HEK293 (cell line): Measurements from ENCODE around the gene EDEM1.

Experiments
- TCF7L2 ChIP-seq: IDR thresholded peaks from 2 replicates; pipeline ENCODE4 v1.6.1; 2011; ENCODE audit warnings: low read depth, mild to moderate bottlenecking, inconsistent platforms, low read length, moderate library complexity, borderline replicate concordance
- ZFP3 ChIP-seq: fragments of 450-650 bp; formaldehyde crosslinking; IDR thresholded peaks from 2 replicates; pipeline ENCODE4 v1.5.1; 2016; ENCODE audit warnings: low read depth, missing biosample characterization, missing genetic modification characterization
- ZNF121 ChIP-seq: fragments of 450-650 bp; formaldehyde crosslinking; IDR thresholded peaks from 2 replicates; pipeline ENCODE4 v1.5.1; 2016; ENCODE audit warnings: missing biosample characterization, missing genetic modification characterization
- ZNF274 ChIP-seq, 2 experiments: fragments of 200-500 bp in 1 of 2; fragments of 450-650 bp in 1 of 2; sonication (Bioruptor generic) in 1 of 2; formaldehyde crosslinking in 1 of 2; IDR thresholded peaks; 2 replicates each; pipeline versions ENCODE4 v1.5.1 to v1.6.1; 2014 to 2016; ENCODE audit warnings: borderline replicate concordance in 1 of 2, inconsistent platforms in 1 of 2, low read length in 1 of 2, missing biosample characterization in 1 of 2, missing genetic modification characterization in 1 of 2
- ZNF558 ChIP-seq: fragments of 450-650 bp; formaldehyde crosslinking; IDR thresholded peaks from 2 replicates; pipeline ENCODE4 v1.5.1; 2016; ENCODE audit warnings: missing biosample characterization, missing genetic modification characterization
- ZNF658 ChIP-seq: fragments of 450-650 bp; formaldehyde crosslinking; IDR thresholded peaks from 2 replicates; pipeline ENCODE4; 2016; ENCODE audit warnings: missing biosample characterization, missing genetic modification characterization
- ZNF660 ChIP-seq: fragments of 450-650 bp; IDR thresholded peaks from 2 replicates; pipeline ENCODE4 v1.5.1; 2018; ENCODE audit warnings: missing biosample characterization, mild to moderate bottlenecking, missing genetic modification characterization
- ZNF843 ChIP-seq: fragments of 450-650 bp; formaldehyde crosslinking; IDR thresholded peaks from 2 replicates; pipeline ENCODE4 v1.5.1; 2016; ENCODE audit warnings: missing biosample characterization, missing genetic modification characterization
- ZSCAN30 ChIP-seq: fragments of 450-650 bp; IDR thresholded peaks from 2 replicates; pipeline ENCODE4 v1.5.1; 2018; ENCODE audit warnings: missing biosample characterization, mild to moderate bottlenecking, missing genetic modification characterization, moderate library complexity
- TF ChIP-seq, protein P1 (sequence below): fragments of 450-650 bp; formaldehyde crosslinking; IDR thresholded peaks from 2 replicates; pipeline ENCODE4 v1.5.1; 2016; ENCODE audit warnings: missing biosample characterization, missing genetic modification characterization
- TF ChIP-seq, protein P2 (sequence below): fragments of 450-650 bp; formaldehyde crosslinking; IDR thresholded peaks from 2 replicates; pipeline ENCODE4 v1.5.1; 2016; ENCODE audit warnings: missing biosample characterization, missing genetic modification characterization

DNA sequence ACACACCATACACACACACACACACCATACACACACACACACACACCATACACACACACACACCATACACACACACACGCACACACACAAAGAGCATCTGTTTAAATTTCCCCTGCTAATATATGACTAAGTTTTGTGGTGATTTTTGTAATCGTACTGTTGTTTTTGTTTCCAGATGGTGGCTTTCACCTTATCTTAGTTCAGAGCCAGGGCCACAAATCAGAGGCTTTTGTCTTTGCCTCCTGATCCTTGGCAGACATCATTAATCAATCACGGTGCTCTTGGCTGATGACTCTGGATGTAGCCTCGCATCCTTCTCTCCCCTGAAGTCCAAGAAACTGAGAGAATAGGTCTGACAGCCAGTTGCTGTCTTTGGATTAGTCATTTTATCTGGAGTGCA lies 52.1 kb downstream of the EDEM1 start:
- TF ChIP-seq, protein P1, sequence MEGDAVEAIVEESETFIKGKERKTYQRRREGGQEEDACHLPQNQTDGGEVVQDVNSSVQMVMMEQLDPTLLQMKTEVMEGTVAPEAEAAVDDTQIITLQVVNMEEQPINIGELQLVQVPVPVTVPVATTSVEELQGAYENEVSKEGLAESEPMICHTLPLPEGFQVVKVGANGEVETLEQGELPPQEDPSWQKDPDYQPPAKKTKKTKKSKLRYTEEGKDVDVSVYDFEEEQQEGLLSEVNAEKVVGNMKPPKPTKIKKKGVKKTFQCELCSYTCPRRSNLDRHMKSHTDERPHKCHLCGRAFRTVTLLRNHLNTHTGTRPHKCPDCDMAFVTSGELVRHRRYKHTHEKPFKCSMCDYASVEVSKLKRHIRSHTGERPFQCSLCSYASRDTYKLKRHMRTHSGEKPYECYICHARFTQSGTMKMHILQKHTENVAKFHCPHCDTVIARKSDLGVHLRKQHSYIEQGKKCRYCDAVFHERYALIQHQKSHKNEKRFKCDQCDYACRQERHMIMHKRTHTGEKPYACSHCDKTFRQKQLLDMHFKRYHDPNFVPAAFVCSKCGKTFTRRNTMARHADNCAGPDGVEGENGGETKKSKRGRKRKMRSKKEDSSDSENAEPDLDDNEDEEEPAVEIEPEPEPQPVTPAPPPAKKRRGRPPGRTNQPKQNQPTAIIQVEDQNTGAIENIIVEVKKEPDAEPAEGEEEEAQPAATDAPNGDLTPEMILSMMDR (tag by site-specific recombination) = no peak
- no peak for TF ChIP-seq ZNF558 (tag by site-specific recombination)
- no peak for TF ChIP-seq ZNF660 (tag by site-specific recombination)
- no peak for TF ChIP-seq ZNF843 (tag by site-specific recombination)
- TF ChIP-seq ZNF121 (tag by site-specific recombination) = no peak
- no peak for TF ChIP-seq ZNF658 (tag by site-specific recombination)
- TF ChIP-seq, protein P2, sequence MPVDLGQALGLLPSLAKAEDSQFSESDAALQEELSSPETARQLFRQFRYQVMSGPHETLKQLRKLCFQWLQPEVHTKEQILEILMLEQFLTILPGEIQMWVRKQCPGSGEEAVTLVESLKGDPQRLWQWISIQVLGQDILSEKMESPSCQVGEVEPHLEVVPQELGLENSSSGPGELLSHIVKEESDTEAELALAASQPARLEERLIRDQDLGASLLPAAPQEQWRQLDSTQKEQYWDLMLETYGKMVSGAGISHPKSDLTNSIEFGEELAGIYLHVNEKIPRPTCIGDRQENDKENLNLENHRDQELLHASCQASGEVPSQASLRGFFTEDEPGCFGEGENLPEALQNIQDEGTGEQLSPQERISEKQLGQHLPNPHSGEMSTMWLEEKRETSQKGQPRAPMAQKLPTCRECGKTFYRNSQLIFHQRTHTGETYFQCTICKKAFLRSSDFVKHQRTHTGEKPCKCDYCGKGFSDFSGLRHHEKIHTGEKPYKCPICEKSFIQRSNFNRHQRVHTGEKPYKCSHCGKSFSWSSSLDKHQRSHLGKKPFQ (tag by site-specific recombination) = no peak
- TF ChIP-seq ZNF274 (IDR thresholded peaks at IDR 0.05; ENCODE audit: low read length) = no peak
- TF ChIP-seq ZNF274 (tag by site-specific recombination; IDR thresholded peaks at IDR 0.05; ENCODE audit: borderline replicate concordance) = no peak
- TF ChIP-seq ZFP3 (tag by site-specific recombination) = no peak
- no peak for TF ChIP-seq ZSCAN30 (tag by site-specific recombination)
- no peak for TF ChIP-seq TCF7L2
